K562 (cell line): Measurements from ENCODE around the gene PTPN5. TPM values are rescaled to one million over a fixed set of nuclear protein-coding genes. Genes with fewer than 3 reads are reported as not detected.
"Not testable (repeated sequence)": the region's sequence is repeated elsewhere in the genome, so short reads cannot be mapped to it uniquely, and the experiment has no call there.

ENCODE experiments used
- CREB3 ChIP-seq: fragments of 450-650 bp; conservative IDR thresholded peaks from 2 replicates; pipeline ENCODE4 v1.6.1; 2016; ENCODE audit warnings: missing genetic modification characterization, low read depth, mild to moderate bottlenecking, missing compliant biosample characterization, moderate library complexity
- EP300 ChIP-seq: IDR thresholded peaks from 2 replicates; pipeline ENCODE4 v1.6.1; 2012; ENCODE audit warnings: low read length, improper control_type of control experiment
- FOSL1 ChIP-seq: fragments of 200-800 bp; sonication (Bioruptor generic); conservative IDR thresholded peaks from 2 replicates; pipeline ENCODE4 v1.6.1; 2016; ENCODE audit warnings: missing genetic modification characterization, missing compliant biosample characterization
- HINFP ChIP-seq: fragments of 450-650 bp; conservative IDR thresholded peaks from 2 replicates; pipeline ENCODE4 v1.6.1; 2016; ENCODE audit warnings: missing genetic modification characterization, low read depth, mild to moderate bottlenecking, control low read depth, missing compliant biosample characterization
- JUND ChIP-seq, 2 experiments: IDR thresholded peaks; 2 replicates in 1 of 2; 3 replicates in 1 of 2; pipeline ENCODE4 v1.6.1; 2011; ENCODE audit warnings: borderline replicate concordance in 2 of 2, low read depth in 2 of 2, low read length in 2 of 2, improper control_type of control experiment in 1 of 2, missing biosample characterization in 1 of 2, missing genetic modification characterization in 1 of 2, missing genetic modification reagents in 1 of 2
- LEF1 ChIP-seq: fragments of 450-650 bp; IDR thresholded peaks from 2 replicates; pipeline ENCODE4 v1.6.1; 2016; ENCODE audit warnings: mild to moderate bottlenecking
- MEF2D ChIP-seq: conservative IDR thresholded peaks from 2 replicates; pipeline ENCODE4 v1.6.1; 2016; ENCODE audit warnings: low read depth, missing genetic modification characterization, missing compliant biosample characterization
- NCOR1 ChIP-seq: fragments of 450-650 bp; IDR thresholded peaks from 2 replicates; pipeline ENCODE4 v1.6.1; 2016; ENCODE audit warnings: mild to moderate bottlenecking, moderate library complexity
- OTX1 ChIP-seq: fragments of 450-650 bp; formaldehyde crosslinking; IDR thresholded peaks from 2 replicates; pipeline ENCODE4 v1.4.0; 2022; ENCODE audit warnings: mild to moderate bottlenecking
- THRB ChIP-seq: fragments of 450-650 bp; formaldehyde crosslinking; conservative IDR thresholded peaks from 2 replicates; pipeline ENCODE4 v1.4.0; 2022; ENCODE audit warnings: mild to moderate bottlenecking, missing genetic modification characterization
- ZBTB11 ChIP-seq, 3 experiments: fragments of 200-800 bp in 1 of 3; fragments of 250-450 bp in 1 of 3; fragments of 450-650 bp in 1 of 3; sonication (Bioruptor Pico) in 1 of 3; sonication (Bioruptor generic) in 1 of 3; formaldehyde crosslinking in 1 of 3; IDR thresholded peaks; 2 replicates each; pipeline versions ENCODE4 v1.6.1 to v1.8.0; 2016 to 2022; ENCODE audit warnings: mild to moderate bottlenecking in 2 of 3, missing genetic modification characterization in 2 of 3, missing compliant biosample characterization in 1 of 3, moderate library complexity in 1 of 3
- ZNF133 ChIP-seq: fragments of 250-450 bp; sonication (Bioruptor Pico); IDR thresholded peaks from 2 replicates; pipeline ENCODE4 v1.4.0; 2020; ENCODE audit warnings: mild to moderate bottlenecking
- ZNF398 ChIP-seq: fragments of 250-450 bp; sonication (Bioruptor Pico); IDR thresholded peaks from 2 replicates; pipeline ENCODE4 v1.8.0; 2021; ENCODE audit warnings: moderate library complexity, mild to moderate bottlenecking, inconsistent platforms
- ZNF75A ChIP-seq: fragments of 450-650 bp; formaldehyde crosslinking; IDR thresholded peaks from 2 replicates; pipeline ENCODE4 v1.4.0; 2020; ENCODE audit warnings: mild to moderate bottlenecking
- ZNF76 ChIP-seq: fragments of 250-450 bp; sonication (Bioruptor Pico); IDR thresholded peaks from 2 replicates; pipeline ENCODE4 v1.4.0; 2020; ENCODE audit warnings: mild to moderate bottlenecking, moderate library complexity, borderline replicate concordance
- ZNF766 ChIP-seq: fragments of 200-800 bp; sonication (Bioruptor generic); conservative IDR thresholded peaks from 2 replicates; pipeline ENCODE4 v1.6.1; 2016; ENCODE audit warnings: missing genetic modification characterization, missing compliant biosample characterization
- polyA plus RNA-seq, 8 experiments: library from polyadenylated mRNA; depleted of rRNA in 4 of 8; stranded (reverse) in 5 of 8; unstranded in 3 of 8; fragments of >200 nt; fragmentation: Nextera tagmentation in 2 of 8; fragmentation: Illumina TruSeq in 1 of 8; extraction: Ambion mirVana in 2 of 8; extraction: Trizol in 1 of 8; gene quantifications; 2 replicates each; pipeline versions ENCODE4 v1.2.1 to v1.2.3, GENCODE V29; 2011 to 2014; ENCODE audit warnings: inconsistent platforms in 1 of 8, missing spikeins in 1 of 8
- total RNA-seq, 7 experiments: library from RNA; depleted of rRNA in 6 of 7; stranded (reverse); fragments of >200 nt in 6 of 7; fragmentation: Illumina TruSeq in 2 of 7; extraction: Trizol in 2 of 7; gene quantifications; 2 replicates each; pipeline versions ENCODE4 v1.2.1 to v1.2.3, GENCODE V29; 2011 to 2021; ENCODE audit warnings: low replicate concordance in 1 of 7

PTPN5 gene
- total and polyA plus RNA-seq, 9 of the 15 experiments (the other 6 are each of a cell fraction or from before 2014, with no cell fraction given), result not detected

GRCh38 chr11:18691467-18692140 lies 100.0 kb downstream of the PTPN5 start (continued):
- TF ChIP-seq CREB3 (tag), result peak; percentile 96
- peak; percentile 89 for TF ChIP-seq HINFP
- peak; percentile 94 for TF ChIP-seq MEF2D (tag)
- 0 out of 2 replicates have a peak, but pooled peaks have one; percentile 5 for TF ChIP-seq NCOR1
- peak; percentile 80; the same call in 1 of the 2 replicates for TF ChIP-seq OTX1 (CRISPR knock-in tag)
- 0 out of 2 replicates have a peak, but pooled peaks have one; percentile 28 for TF ChIP-seq LEF1
- peak; percentile 95 for TF ChIP-seq THRB (CRISPR knock-in tag)
- TF ChIP-seq EP300, result peak; percentile 11; the same call in 1 of the 2 replicates
- TF ChIP-seq FOSL1 (tag), result peak; percentile 44
- peak; percentile 92 for TF ChIP-seq ZNF766
- TF ChIP-seq ZBTB11 (CRISPR knock-in tag; IDR thresholded peaks at IDR 0.05), result peak in 1 of 3 experiments; percentile 60; a peak in 1 of 6 replicates
- peak; percentile 93 for TF ChIP-seq ZNF76 (CRISPR knock-in tag)
- peak; percentile 61 for TF ChIP-seq ZNF75A
- not testable (repeated sequence) for TF ChIP-seq JUND (IDR thresholded peaks at IDR 0.05; ENCODE audit: borderline replicate concordance, low read depth, low read length)
- TF ChIP-seq JUND (tag; IDR thresholded peaks at IDR 0.05; ENCODE audit: borderline replicate concordance, low read depth, low read length), result peak; percentile 52; the same call in 1 of the 3 replicates
- TF ChIP-seq ZNF133 (CRISPR knock-in tag), result peak; percentile 80; the same call in 1 of the 2 replicates
- 0 out of 2 replicates have a peak, but pooled peaks have one; percentile 49 for TF ChIP-seq ZNF398
